Lung (tissue), 12 donors: Measurements from ENCODE around the gene IRF8. TPM values are rescaled to one million over a fixed set of nuclear protein-coding genes. Genes with fewer than 3 reads are reported as not detected.

Source experiments
- ATAC-seq: fragments of 200-7000 bp; cut with Tn5 transposase; one replicate; pipeline ENCODE4 v1.9.1; 2020; ENCODE audit warnings: moderate number of reproducible peaks; ENCODE audit not compliant: insufficient read depth, low FRiP score
- DNase-seq, 3 donors: peaks; one replicate each; pipeline ENCODE4 v3.0.0-alpha.2; 2013 to 2017
- H3K27ac ChIP-seq, 2 donors: one replicate each; pipeline ENCODE4 v1.5.1; 2013; ENCODE audit warnings: mild to moderate bottlenecking in 2 of 2, moderate library complexity in 2 of 2, control low read depth in 1 of 2, inconsistent platforms in 1 of 2, low read depth in 1 of 2, low read length in 1 of 2
- H3K27me3 ChIP-seq, 3 donors: one replicate each; pipeline ENCODE4 v1.5.1; 2013; ENCODE audit warnings: low read length in 2 of 3; ENCODE audit not compliant: control insufficient read depth in 3 of 3, insufficient read depth in 3 of 3
- H3K36me3 ChIP-seq, 4 donors: one replicate each; pipeline ENCODE4 v1.5.1; 2013; ENCODE audit warnings: low read length in 4 of 4, mild to moderate bottlenecking in 1 of 4, moderate library complexity in 1 of 4; ENCODE audit not compliant: control insufficient read depth in 4 of 4, insufficient read depth in 4 of 4
- H3K4me1 ChIP-seq, 5 donors: one replicate each; pipeline ENCODE4 v1.5.1; 2013; ENCODE audit warnings: low read length in 5 of 5, mild to moderate bottlenecking in 2 of 5, moderate library complexity in 1 of 5; ENCODE audit not compliant: control insufficient read depth in 5 of 5, insufficient read depth in 5 of 5
- H3K4me3 ChIP-seq: one replicate; pipeline ENCODE4 v1.5.1; 2013; ENCODE audit warnings: mild to moderate bottlenecking, control low read depth, moderate library complexity
- H3K9ac ChIP-seq, 2 donors: one replicate each; pipeline ENCODE4 v1.5.1; 2013; ENCODE audit warnings: low read length in 2 of 2, control low read depth in 1 of 2; ENCODE audit not compliant: insufficient read depth in 1 of 2
- H3K9me3 ChIP-seq, 4 donors: one replicate each; pipeline ENCODE4 v1.5.1; 2013; ENCODE audit warnings: low read length in 3 of 4, mild to moderate bottlenecking in 1 of 4, moderate library complexity in 1 of 4; ENCODE audit not compliant: control insufficient read depth in 4 of 4, insufficient read depth in 3 of 4
- CTCF ChIP-seq: IDR thresholded peaks from 2 replicates; pipeline ENCODE4 v1.5.1; 2012; ENCODE audit warnings: mild to moderate bottlenecking; ENCODE audit errors: control extremely low read depth, extremely low read depth
- WGBS, 2 donors: extraction: QIAGEN DNeasy Blood & Tissue Kit; methylation state at CpG; one replicate each; pipeline ENCODE4 v1.1.7; 2013; 5-methylcytosine and 5-hydroxymethylcytosine counted together
- polyA plus RNA-seq, 2 donors: library from polyadenylated mRNA; stranded (reverse); fragments of 200-250 nt; gene quantifications; one replicate each; pipeline ENCODE4 v1.2.1, GENCODE V29; 2013
- total RNA-seq, 2 donors: library from RNA; depleted of rRNA in 1 of 2; stranded (reverse); fragments of >200 nt in 1 of 2; gene quantifications; one replicate each; pipeline ENCODE4 v1.2.1, GENCODE V29; 2014 to 2021
- donor health status: control.
- donor health status: control.
- donor health status: Bipolar disorder and iron deficiency.
- donor health status: healthy.
- donor health status: DM: yes; HTN: yes; CAD: no.

The IRF8 gene
- total and polyA plus RNA-seq, 4 donors, result 7.3 to 48.3 (median 37.0) TPM

- ATAC-seq (no peak), DNase-seq (no peak)
- H3K4me3 ChIP-seq, result no peak overlapping the region
- H3K27me3 ChIP-seq, result no peaks in the 10 kb centered on the region
- no peak overlapping the region for H3K27ac ChIP-seq
- H3K9ac ChIP-seq, result no peak overlapping the region
- no peaks in the 10 kb centered on the region for H3K36me3 ChIP-seq
- WGBS, 2 donors, result 51 to 71% methylated on average over 20 of the region's 20 CpGs
- H3K9me3 ChIP-seq, result no peaks in the 10 kb centered on the region
- TF ChIP-seq CTCF, result no peak
- H3K4me1 ChIP-seq, result no peaks in the 10 kb centered on the region
Observed at GRCh38 chr16:85948138-85948509, 49.2 kb downstream of the IRF8 start.

- Histone ChIP-seq H3K4me1 (no peaks in the 10 kb centered on the region), H3K4me3 (no peak overlapping the region), H3K9me3 (no peaks in the 10 kb centered on the region), H3K9ac (no peak overlapping the region), H3K27me3 (no peaks in the 10 kb centered on the region), H3K27ac (no peak overlapping the region), H3K36me3 (no peaks in the 10 kb centered on the region)
- WGBS, 2 donors, result 74 to 77% methylated on average over 14 of the region's 14 CpGs
- TF ChIP-seq CTCF, result no peak
- DNase-seq (no peak), ATAC-seq (no peak)
Observed at GRCh38 chr16:85948616-85949265, 49.8 kb downstream of the IRF8 start.

- no peak for ATAC-seq
- TF ChIP-seq CTCF, result no peak
- no peaks in the 10 kb centered on the region for H3K27me3 ChIP-seq
Observed at GRCh38 chr16:85950136-85950918, 51.4 kb downstream of the IRF8 start.

More at GRCh38 chr16:85950136-85950918, 51.4 kb downstream of the IRF8 start:
- Histone ChIP-seq H3K4me1 (no peaks in the 10 kb centered on the region), H3K9me3 (no peaks in the 10 kb centered on the region), H3K4me3 (no peak overlapping the region), H3K9ac (no peak overlapping the region), H3K36me3 (no peaks in the 10 kb centered on the region), H3K27ac (no peak overlapping the region)
- 51 to 64% methylated on average over 14 of the region's 14 CpGs for WGBS, 2 donors
- DNase-seq, result no peak
